ENCODE results near the gene OR1F1. TPM values are rescaled to one million over a fixed set of nuclear protein-coding genes. Genes with fewer than 3 reads are reported as not detected.

The OR1F1 gene
- total RNA-seq, 4 donors from 2014 or later, result not detected

- ATAC-seq (ENCODE audit: low FRiP score) (no peak), DNase-seq (ENCODE audit: low spot score) (no peak)
- TF ChIP-seq, protein P1, sequence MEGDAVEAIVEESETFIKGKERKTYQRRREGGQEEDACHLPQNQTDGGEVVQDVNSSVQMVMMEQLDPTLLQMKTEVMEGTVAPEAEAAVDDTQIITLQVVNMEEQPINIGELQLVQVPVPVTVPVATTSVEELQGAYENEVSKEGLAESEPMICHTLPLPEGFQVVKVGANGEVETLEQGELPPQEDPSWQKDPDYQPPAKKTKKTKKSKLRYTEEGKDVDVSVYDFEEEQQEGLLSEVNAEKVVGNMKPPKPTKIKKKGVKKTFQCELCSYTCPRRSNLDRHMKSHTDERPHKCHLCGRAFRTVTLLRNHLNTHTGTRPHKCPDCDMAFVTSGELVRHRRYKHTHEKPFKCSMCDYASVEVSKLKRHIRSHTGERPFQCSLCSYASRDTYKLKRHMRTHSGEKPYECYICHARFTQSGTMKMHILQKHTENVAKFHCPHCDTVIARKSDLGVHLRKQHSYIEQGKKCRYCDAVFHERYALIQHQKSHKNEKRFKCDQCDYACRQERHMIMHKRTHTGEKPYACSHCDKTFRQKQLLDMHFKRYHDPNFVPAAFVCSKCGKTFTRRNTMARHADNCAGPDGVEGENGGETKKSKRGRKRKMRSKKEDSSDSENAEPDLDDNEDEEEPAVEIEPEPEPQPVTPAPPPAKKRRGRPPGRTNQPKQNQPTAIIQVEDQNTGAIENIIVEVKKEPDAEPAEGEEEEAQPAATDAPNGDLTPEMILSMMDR (IDR thresholded peaks at IDR 0.05), result no peak
Measured at GRCh38 chr16:3220839-3221238, 32.8 kb downstream of the OR1F1 start.

GRCh38 chr16:3223913-3224515 lies 36.0 kb downstream of the OR1F1 start:
- TF ChIP-seq, protein P1 (IDR thresholded peaks at IDR 0.05), result no peak
- DNase-seq (ENCODE audit: low spot score), result no peak
- no peak for ATAC-seq (ENCODE audit: low FRiP score)

DNA sequence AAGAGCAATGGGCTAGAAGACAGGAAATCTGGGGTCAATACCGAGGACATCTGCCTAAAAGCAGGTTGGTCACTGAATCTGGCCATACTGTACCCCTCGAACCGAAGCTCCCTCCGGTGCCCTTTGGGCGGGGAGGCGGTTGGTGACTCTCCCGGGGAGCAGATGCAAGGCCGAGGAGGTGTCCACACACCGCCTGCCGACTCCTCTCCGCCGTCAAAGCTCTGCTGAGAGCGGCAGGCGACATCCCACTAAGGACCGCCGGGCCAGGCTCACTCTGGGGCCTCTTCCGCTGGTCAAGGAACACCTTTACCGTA lies 46.5 kb downstream of the OR1F1 start:
- ATAC-seq (ENCODE audit: low FRiP score), result no peak
- TF ChIP-seq, protein P1 (IDR thresholded peaks at IDR 0.05), result no peak
- no peak for DNase-seq (ENCODE audit: low spot score)

- ATAC-seq (ENCODE audit: low FRiP score) (peak; percentile 99), DNase-seq (ENCODE audit: low spot score) (peak; percentile 89)
- TF ChIP-seq, protein P1 (IDR thresholded peaks at IDR 0.05), result no peak
Measured at GRCh38 chr16:3234857-3235561, 47.0 kb downstream of the OR1F1 start, which contains the start of gene ZNF200. Gene ZNF200, minus strand, starts transcription at chr16:3235158. Its CDS starts 1,403 bp downstream, at chr16:3233755.

DNA sequence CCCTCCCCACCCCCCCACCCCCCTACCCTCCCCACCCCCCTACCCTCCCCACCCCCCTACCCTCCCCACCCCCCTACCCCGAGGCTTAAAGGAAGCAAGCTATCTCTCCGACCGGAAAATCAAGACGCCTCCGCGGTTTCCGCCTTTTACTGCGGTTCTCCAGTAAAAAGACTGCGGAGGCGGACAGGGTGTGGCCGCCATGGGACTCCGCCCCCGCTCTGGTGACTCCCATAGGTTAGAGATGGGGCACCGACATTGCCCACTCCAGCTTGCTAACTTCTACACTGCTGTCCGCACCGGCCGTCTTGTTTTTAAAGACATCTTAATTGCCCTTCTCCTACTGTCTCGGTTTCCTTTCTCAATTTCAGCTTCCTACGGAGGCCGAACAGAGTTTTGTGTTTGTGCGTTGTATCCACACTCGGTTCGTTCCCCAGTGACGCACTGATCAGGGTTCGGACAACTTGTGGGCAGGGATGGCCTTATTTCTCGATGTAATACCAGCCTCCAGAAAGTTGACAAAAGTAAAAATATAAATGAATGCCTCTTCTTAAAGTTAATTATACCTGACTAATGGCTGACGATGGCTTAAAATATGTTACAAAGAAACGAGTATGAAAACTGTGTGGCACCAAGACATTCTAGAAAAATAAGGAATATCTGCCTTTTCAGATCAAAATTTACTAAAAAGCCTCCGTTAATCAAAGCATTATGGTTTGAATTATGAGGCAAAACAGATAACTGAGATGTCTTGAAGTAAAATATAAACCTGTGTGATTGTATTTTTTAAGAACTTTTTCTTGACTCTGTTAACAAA lies 48.1 kb downstream of the OR1F1 start:
- no peak for DNase-seq (ENCODE audit: low spot score)
- ATAC-seq (ENCODE audit: low FRiP score), result no peak
- TF ChIP-seq, protein P1 (IDR thresholded peaks at IDR 0.05), result no peak

GRCh38 chr16:3241761-3242160 lies 53.8 kb downstream of the OR1F1 start:
- ATAC-seq (ENCODE audit: low FRiP score) (no peak), DNase-seq (ENCODE audit: low spot score) (no peak)
- TF ChIP-seq, protein P1 (IDR thresholded peaks at IDR 0.05), result no peak
